Vagina (tissue), 2 donors: Measurements from ENCODE around the gene C22orf39. TPM values are rescaled to one million over a fixed set of nuclear protein-coding genes. Genes with fewer than 3 reads are reported as not detected.

Experiments used
- DNase-seq, 2 donors: peaks; one replicate each; pipeline ENCODE4 v3.0.0-alpha.2; 2017; ENCODE audit errors: extremely low spot score in 2 of 2
- H3K27ac ChIP-seq: fragments of 200-600 bp; sonication (generic); one replicate; pipeline ENCODE4 v1.5.1; 2019
- H3K27me3 ChIP-seq: fragments of 200-600 bp; sonication (generic); one replicate; pipeline ENCODE4 v1.5.1; 2019
- H3K36me3 ChIP-seq, 2 donors: fragments of 200-600 bp; sonication (generic); one replicate each; pipeline ENCODE4 v1.5.1; 2017 to 2019
- H3K4me1 ChIP-seq: fragments of 200-600 bp; sonication (generic); one replicate; pipeline ENCODE4 v1.5.1; 2019
- H3K4me3 ChIP-seq, 2 donors: fragments of 200-600 bp; sonication (generic); 1 replicate in 1 of 2; 2 replicates in 1 of 2; pipeline ENCODE4 v1.5.1; 2016 to 2019
- H3K9me3 ChIP-seq: fragments of 200-600 bp; sonication (generic); one replicate; pipeline ENCODE4 v1.5.1; 2019
- CTCF ChIP-seq, 3 experiments: fragments of 450-650 bp in 2 of 3; fragments of 200-600 bp in 1 of 3; sonication (generic) in 1 of 3; IDR thresholded peaks; one replicate each; pipeline ENCODE4 v1.5.1; 2017 to 2019; ENCODE audit warnings: antibody characterized with exemption in 3 of 3, mild to moderate bottlenecking in 2 of 3, moderate library complexity in 2 of 3
- POLR2A ChIP-seq, 2 donors: fragments of 450-650 bp; IDR thresholded peaks; one replicate each; pipeline ENCODE4 v1.6.1; 2017; ENCODE audit warnings: antibody characterized with exemption in 2 of 2, mild to moderate bottlenecking in 2 of 2, moderate library complexity in 2 of 2
- POLR2AphosphoS5 ChIP-seq, 2 donors: sonication (generic); formaldehyde crosslinking; IDR thresholded peaks; one replicate each; pipeline ENCODE4 v1.9.0; 2017; ENCODE audit warnings: antibody characterized with exemption in 2 of 2, mild to moderate bottlenecking in 2 of 2, low read depth in 1 of 2; ENCODE audit not compliant: insufficient read depth in 1 of 2
- intact Hi-C: fragments of 100-400 bp; cut with DNase I; formaldehyde crosslinking; loops from one replicate; pipeline ENCODE4 v1.15.1; 2023
- total RNA-seq: library from RNA; depleted of rRNA; stranded (reverse); fragments of >200 nt; gene quantifications from one replicate; pipeline ENCODE4 v1.2.3, GENCODE V29; 2016

Gene C22orf39
- total RNA-seq, 1 donor from 2014 or later, result 46.9 TPM

GRCh38 chr22:19405652-19406051 lies 41.9 kb downstream of the C22orf39 start:
- TF ChIP-seq POLR2A (IDR thresholded peaks at IDR 0.05) (no peak), POLR2AphosphoS5 (IDR thresholded peaks at IDR 0.05; ENCODE audit: insufficient read depth in 1 of 2, low read depth in 1 of 2) (no peak), CTCF (IDR thresholded peaks at IDR 0.05) (no peak)
- DNase-seq, result no peak
- peaks cover 0 to 43% of the 10 kb centered on the region in 2 donors for H3K36me3 ChIP-seq
- H3K9me3 ChIP-seq, result no peaks in the 10 kb centered on the region
- H3K27ac ChIP-seq, result no peak overlapping the region
- intact Hi-C loops, result no loop called here
- no peaks in the 10 kb centered on the region for H3K4me1 ChIP-seq
- no peak overlapping the region for H3K4me3 ChIP-seq
- no peaks in the 10 kb centered on the region for H3K27me3 ChIP-seq

GRCh38 chr22:19405133-19405532 lies 42.4 kb downstream of the C22orf39 start:
- Histone ChIP-seq H3K4me1 (no peaks in the 10 kb centered on the region), H3K4me3 (no peak overlapping the region), H3K36me3 (peaks cover 0 to 38% of the 10 kb centered on the region in 2 donors), H3K27ac (no peak overlapping the region), H3K9me3 (no peaks in the 10 kb centered on the region), H3K27me3 (no peaks in the 10 kb centered on the region)
- no peak for DNase-seq
- TF ChIP-seq POLR2AphosphoS5 (IDR thresholded peaks at IDR 0.05; ENCODE audit: insufficient read depth in 1 of 2, low read depth in 1 of 2) (no peak), CTCF (IDR thresholded peaks at IDR 0.05) (no peak), POLR2A (IDR thresholded peaks at IDR 0.05) (no peak)
- intact Hi-C loops, result no loop called here

GRCh38 chr22:19404676-19405075 lies 42.8 kb downstream of the C22orf39 start:
- intact Hi-C loops, result no loop called here
- no peak for DNase-seq
- Histone ChIP-seq H3K4me3 (no peak overlapping the region), H3K27me3 (no peaks in the 10 kb centered on the region), H3K27ac (no peak overlapping the region), H3K36me3 (peaks cover 0 to 33% of the 10 kb centered on the region in 2 donors), H3K9me3 (no peaks in the 10 kb centered on the region), H3K4me1 (no peaks in the 10 kb centered on the region)
- TF ChIP-seq CTCF (IDR thresholded peaks at IDR 0.05), result no peak
- no peak for TF ChIP-seq POLR2AphosphoS5 (IDR thresholded peaks at IDR 0.05; ENCODE audit: insufficient read depth in 1 of 2, low read depth in 1 of 2)
- no peak for TF ChIP-seq POLR2A (IDR thresholded peaks at IDR 0.05)

- intact Hi-C loops, result no loop called here
- no peak overlapping the region for H3K27ac ChIP-seq
- DNase-seq, result no peak
- H3K4me1 ChIP-seq, result no peaks in the 10 kb centered on the region
- peaks cover 0 to 26% of the 10 kb centered on the region in 2 donors for H3K36me3 ChIP-seq
- no peak overlapping the region for H3K4me3 ChIP-seq
- no peak for TF ChIP-seq CTCF (IDR thresholded peaks at IDR 0.05)
- TF ChIP-seq POLR2AphosphoS5 (IDR thresholded peaks at IDR 0.05; ENCODE audit: insufficient read depth in 1 of 2, low read depth in 1 of 2), result no peak
- no peak for TF ChIP-seq POLR2A (IDR thresholded peaks at IDR 0.05)
- no peaks in the 10 kb centered on the region for H3K27me3 ChIP-seq
- H3K9me3 ChIP-seq, result no peaks in the 10 kb centered on the region
Observed at GRCh38 chr22:19402642-19403191, 44.8 kb downstream of the C22orf39 start.

- no peak overlapping the region for H3K27ac ChIP-seq
- intact Hi-C loops, result no loop called here
- no peaks in the 10 kb centered on the region for H3K4me1 ChIP-seq
- H3K4me3 ChIP-seq, result no peak overlapping the region
- no peak for DNase-seq
- no peaks in the 10 kb centered on the region for H3K9me3 ChIP-seq
- TF ChIP-seq POLR2A (IDR thresholded peaks at IDR 0.05) (no peak), CTCF (IDR thresholded peaks at IDR 0.05) (no peak), POLR2AphosphoS5 (IDR thresholded peaks at IDR 0.05; ENCODE audit: insufficient read depth in 1 of 2, low read depth in 1 of 2) (no peak)
- peaks cover 0 to 29% of the 10 kb centered on the region in 2 donors for H3K36me3 ChIP-seq
- H3K27me3 ChIP-seq, result no peaks in the 10 kb centered on the region
Observed at GRCh38 chr22:19401483-19401882, 46.0 kb downstream of the C22orf39 start.
